HG03066 (cell line): Measurements from ENCODE around the gene CCDC107.

Experiments
- ATAC-seq: cut with Tn5 transposase; IDR thresholded peaks from one replicate; pipeline ENCODE4 v1.9.1; 2021; ENCODE audit warnings: low read depth; ENCODE audit not compliant: unreplicated experiment

Gene CCDC107

DNA sequence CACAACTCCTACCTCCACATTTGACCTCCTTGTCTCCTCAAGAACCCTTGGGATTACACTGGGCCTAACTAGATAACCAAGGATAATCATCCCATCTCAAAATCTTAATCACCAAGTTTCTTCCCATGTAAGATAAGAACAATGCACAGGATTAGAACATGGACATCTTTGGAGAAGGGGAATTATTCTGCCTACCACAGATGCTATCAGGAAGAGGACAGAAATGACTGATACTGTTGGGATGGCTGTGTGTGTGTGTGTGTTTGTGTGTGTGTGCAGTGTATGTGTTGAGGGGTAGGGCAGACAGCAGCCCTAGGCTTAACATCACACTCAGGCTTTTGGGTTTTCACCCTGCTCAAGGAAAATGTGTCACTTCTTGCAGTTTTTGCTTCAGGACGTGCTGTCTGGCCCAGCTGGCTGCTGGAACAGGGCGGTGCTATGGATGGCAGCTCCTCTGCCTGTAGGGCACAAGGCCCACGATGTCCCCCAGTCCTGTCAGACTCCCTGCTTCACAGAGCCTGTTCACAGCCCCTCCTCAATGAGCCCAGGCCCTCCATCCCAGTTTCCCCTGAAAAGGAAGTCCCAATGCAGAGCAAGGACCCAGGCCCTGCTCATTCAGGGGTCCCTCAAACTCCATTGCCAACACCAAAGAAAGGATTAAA lies 23.4 kb downstream of the CCDC107 start:
- no peak for ATAC-seq

GRCh38 chr9:35682051-35682450 lies 24.0 kb downstream of the CCDC107 start:
- ATAC-seq: no peak

DNA sequence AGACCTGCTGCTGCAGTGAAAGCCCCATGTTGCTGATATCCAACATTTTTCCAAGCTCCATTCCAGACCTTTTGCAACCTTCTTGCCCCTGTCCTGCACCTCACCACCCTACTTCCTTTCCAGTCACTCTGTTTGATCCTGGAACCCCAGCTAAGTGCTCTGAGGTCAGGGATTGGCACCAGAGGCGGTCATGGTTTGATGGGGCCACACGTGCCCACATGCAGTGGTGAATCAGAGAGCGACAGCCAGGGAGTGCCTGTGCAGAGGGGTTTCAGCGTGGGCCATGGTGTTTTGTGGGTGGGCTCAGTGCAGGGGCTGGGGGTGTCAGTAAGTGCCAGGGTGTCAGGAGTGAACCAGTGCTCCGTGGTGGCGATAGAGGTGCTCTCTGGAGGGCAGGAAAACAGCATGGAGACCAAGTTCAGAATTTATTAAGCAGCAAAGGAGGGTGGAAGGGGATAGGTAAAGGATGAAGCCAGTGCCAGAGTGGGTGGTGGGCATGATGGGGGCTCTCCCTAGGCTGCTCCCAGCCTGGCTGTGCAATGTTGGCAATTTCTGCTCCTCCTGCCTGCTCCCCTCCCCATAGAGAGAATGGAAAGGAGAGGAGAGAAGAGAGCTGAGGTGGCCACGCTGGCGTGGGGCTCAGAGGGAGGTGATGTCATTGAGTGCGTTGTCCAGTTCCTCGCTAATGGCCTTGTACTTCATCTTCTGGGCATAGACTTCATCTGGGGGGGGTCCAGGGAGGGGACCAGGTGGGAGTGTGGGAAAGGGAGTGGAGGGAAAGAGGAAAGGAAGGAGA lies 24.6 kb downstream of the CCDC107 start:
- no peak for ATAC-seq

DNA sequence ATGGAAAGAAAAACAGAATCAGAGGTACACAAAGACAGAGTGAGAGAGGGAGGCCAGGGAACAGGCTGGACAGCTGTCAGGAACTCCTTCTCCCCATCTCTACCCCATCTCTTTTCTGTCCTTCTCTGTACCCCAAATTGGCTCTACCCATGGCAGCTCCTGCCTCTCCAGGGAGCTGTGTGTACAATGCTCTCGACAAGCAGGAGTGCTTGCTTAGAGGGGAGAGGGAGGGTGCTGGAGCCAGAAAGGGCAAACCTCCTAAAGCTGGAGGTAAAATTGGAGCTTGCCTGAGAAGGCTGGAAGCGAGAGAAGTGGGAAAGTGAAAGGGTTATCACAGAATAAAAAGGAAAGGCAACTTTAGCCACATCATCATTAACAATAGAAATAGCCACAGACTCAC lies 25.2 kb downstream of the CCDC107 start:
- no peak for ATAC-seq

DNA sequence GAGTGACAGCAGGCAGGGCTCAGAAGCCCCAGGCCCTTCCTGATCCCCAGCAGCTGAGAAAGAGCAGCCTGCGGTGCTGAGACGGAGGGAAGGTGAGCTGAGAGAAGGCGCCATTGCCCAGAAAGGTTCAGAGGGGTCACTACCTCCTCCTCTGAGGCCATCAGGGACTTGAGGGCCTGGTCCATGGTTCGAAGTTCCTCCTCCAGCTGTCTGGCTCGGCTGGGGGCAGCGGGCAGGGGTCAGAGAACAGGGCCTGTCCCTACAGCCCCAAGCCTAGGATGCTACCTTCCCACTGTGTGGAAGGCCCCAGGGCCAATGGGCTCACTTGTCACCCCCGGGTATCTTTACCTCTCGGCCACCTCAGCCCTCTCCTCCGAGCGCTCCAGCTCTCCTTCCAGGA lies 26.8 kb downstream of the CCDC107 start:
- no peak for ATAC-seq

- ATAC-seq: no peak
Measured at GRCh38 chr9:35685506-35685905, 27.4 kb downstream of the CCDC107 start.

DNA sequence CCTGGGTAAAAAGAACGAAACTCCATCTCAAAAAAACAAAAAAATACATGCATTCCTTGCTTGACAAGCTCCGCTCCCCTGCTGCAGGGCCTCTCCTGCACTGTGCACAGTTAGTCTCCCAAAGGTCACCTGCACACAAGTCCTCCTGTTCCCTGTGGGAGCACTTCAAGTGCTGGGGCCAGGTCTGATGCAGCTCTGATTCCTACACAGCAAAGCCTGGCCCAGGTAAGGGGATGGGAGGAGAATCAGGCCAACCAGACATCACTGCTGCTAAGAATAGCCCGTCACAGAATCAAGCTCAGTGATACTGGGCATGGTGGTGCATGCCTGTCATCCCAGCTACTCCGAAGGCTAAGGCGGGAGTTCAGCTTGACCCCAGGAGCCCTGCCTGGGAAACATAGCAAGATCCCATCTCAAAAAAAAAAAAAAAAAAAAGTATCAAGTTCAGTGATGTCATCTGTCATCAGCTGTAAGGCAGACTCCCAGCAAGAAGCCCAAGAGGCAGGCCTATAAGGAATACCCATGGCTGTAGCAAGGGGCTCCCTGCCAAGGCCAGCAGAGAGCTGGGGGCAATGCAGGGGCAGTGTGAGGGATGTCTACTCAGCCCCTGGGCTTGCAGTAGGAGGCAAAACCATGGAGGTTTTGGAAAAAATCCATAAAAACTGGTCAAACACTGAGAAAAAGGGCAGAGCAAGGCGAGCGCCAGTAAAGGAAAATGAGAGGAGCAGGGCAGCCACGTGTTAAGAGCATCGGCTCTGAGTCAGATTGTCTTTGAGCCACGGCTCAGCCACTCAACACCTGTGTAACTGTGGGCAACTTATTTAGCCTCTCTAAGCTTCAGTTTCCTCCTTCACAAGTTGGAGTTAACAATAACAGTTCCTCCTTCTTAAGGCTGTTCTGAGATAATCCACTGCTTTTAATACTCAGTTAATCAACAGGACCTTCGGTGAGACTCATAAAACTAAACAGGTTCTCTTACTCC lies 28.4 kb downstream of the CCDC107 start:
- no peak for ATAC-seq

DNA sequence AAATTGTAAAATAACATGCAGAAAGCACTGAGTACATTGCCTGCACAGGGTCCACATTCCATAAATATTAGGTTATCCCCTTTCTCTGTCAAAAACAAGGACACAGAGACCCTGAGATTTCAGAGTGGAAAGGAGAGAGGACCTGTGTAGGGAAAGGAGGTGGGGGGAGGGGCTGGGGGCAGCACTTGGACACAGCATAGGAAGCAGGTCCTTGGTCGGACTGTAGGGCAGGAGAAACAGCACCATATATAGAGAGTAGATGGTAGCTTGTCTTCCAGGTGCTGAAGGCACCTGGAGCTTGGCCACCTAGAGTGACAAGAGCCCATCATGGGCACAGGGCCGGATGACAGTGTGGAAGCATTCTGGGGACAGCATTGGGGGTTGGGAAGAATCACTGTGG lies 29.2 kb downstream of the CCDC107 start:
- no peak for ATAC-seq

DNA sequence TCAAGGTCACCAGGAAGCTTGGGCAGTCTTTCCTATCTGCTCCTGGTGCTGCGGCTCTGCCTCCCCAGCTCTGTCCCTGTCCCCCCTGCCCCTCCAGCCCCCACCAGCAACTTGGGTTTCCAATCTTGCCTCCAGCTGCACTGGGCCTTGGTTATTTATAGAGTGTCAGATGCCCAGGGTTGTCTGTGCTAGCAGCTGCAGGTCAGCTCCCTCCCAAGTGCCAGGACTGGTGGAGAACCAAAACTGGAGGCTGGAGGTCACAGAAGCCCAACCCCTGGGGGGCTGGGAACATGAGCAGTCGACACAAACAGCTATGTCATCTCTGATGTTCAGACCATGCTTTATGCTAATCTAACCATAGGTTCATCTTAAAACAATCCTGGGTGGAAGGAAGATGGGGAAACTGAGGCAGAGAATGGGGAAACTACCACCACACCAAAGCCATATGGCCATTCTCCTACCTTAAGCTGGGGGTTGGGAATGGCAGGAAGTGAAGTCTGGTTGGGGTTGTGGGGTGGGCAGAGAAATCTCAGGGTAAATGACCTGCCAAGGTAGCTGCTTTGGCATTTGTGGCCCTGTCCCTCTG lies 30.0 kb downstream of the CCDC107 start:
- no peak for ATAC-seq

GRCh38 chr9:35688558-35689541 lies 30.8 kb downstream of the CCDC107 start:
- ATAC-seq: no peak

DNA sequence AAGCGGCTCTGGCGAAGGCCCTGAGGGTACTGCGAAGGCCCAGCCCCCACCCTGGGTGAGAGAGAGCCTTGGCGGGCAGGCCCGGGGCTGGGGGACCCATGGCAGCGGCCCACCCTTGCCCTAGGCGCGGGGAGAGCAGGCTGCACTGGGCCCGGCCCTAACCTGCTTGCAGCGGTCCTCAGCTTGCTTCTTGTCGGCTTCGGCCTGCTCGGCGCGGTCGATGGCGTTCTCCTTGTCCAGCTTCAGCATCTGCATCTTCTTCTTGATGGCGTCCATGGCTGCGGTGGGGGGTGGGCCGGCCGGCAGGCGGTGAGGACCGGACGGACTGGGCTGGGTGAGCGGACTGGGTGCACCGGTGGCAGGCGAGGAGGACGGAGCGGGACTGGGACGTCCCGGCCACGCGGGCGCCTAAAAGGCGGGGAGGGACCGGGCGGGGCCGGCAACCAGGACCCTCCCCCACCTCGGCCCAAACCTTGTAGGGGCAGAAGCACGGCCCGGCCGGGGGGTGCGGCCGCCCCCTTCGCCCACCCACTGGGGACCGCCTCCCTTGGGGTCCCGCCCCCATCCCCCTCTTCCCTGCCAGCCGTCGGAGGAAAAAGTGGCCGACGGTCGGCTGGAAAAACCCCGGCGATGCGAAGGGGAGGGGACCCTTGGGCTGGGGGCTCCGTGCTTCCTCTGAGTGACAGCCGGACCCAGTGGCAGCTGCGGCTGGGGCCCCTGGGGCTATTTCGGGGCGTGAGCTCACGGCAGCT lies 31.6 kb downstream of the CCDC107 start, which contains the start of gene TPM2:
TPM2 (minus strand) TSS at position 384 of the 752 bp plus-strand sequence; CDS start at position 276, 108 bp downstream.
- ATAC-seq: no peak

GRCh38 chr9:35690294-35690613 lies 32.2 kb downstream of the CCDC107 start:
- ATAC-seq: no peak

DNA sequence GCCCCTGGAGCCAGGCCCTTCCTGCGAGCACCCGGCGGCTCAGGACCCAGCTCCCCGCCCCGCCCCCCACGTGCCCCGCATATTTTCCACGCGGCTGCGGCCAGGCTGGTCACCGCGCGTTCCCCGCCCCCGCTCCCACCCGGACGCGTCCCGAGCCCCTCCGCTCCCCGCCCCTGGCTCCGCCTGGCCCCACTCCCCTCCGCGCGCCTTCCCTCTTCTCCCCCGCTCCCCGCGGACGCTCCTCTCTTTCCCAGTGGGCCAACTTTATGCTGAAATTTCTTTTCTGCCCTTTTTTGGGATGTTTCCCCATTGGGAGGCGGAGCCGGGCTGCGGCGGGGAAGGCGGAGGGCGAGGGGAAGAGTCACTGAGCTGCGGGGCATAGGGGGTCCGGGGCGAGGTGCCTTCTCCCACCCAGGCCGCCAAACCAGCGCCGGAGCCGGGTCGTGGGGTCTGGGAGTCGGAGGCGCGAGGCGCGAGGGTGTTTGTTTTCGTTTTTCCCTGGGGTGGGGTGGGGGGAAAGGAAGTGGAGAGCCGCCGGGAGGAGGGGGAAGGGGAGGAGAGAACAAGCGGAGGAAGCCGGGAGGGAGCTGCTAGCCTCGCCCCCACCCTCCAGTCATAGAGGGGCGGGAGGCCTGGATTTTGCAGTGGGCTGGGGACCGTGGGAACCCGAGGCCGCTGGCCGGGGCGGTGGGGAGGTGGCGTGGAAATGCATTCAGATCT lies 32.7 kb downstream of the CCDC107 start:
- no peak for ATAC-seq

DNA sequence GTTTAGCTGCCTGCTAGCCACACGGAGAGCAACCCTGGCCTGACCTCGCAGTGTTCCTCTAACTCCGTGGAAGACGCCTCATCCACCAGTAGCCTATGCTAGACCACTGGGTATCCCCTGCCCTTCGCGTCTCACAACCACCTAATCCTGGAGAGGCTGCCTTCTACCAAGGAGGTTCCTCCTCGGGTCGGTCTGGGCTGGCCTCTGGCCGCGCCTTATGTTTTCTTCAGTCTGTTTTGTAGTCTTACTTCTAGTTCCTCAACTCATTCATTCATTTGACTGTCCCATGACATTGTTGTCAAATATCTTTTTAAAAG lies 33.2 kb downstream of the CCDC107 start:
- ATAC-seq: no peak

GRCh38 chr9:35691757-35692301 lies 33.7 kb downstream of the CCDC107 start:
- no peak for ATAC-seq

DNA sequence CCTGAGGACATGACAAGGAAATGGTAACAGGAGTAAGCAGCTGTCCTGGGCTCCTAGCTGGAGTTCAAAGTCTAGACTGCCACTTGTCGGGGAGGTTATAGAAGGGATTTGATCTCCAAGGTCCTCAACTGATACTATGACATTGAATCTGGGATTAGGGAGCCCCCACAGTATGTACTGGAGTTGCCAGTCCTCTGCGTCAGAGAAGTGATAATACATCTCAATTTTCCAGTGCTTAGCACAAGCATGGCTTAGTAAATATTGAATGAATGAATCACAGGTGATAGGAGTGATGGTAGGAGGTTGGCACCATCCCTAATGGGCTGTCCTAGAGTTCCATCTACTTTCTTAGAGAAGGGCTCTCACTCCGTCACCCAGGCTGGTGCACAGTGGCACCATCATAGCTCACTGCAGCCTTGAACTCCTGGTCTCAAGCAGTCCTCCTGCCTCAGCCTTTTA lies 37.9 kb downstream of the CCDC107 start:
- ATAC-seq: no peak

DNA sequence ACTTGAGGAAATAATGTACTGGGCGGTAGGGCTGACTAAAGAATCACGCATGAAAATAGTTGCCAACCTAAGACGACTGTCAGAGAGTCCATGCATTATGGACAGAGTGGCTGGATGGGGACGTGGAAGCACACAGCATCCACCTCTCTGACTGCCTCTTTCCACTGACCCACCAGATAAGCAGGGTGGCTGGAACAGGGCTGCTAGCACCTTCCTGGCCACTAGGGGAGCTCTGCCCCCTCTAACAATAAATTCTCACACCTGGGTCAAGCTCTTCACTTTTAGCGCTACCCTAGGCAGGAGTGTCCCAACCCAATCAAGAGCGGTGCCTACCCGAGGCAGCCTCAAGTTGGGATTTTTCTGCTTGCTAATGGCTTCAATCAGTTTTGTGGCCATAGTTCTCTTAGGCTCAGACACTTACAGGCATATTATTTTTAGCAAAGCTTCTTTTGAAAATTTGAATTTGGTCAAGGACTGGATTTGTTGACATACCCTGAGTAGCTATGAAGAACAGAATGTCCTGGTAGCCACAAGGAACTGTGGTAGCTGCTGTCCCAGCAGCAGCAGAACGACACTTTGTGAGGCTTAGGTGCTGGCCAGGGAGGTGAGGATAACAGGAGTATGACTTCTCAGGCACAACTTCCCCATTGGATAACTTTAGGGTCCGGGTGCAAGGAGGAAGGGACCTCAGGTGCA lies 38.6 kb downstream of the CCDC107 start:
- no peak for ATAC-seq
